Brain pericyte (primary cell): ENCODE results near the gene TIMM8B.
"Not testable (repeated sequence)": the region's sequence is repeated elsewhere in the genome, so short reads cannot be mapped to it uniquely, and the experiment has no call there.

Source experiments
- DNase-seq: peaks from one replicate; pipeline ENCODE4 v3.0.0-alpha.2; 2012; ENCODE audit warnings: low read depth, low spot score

TIMM8B gene

DNA sequence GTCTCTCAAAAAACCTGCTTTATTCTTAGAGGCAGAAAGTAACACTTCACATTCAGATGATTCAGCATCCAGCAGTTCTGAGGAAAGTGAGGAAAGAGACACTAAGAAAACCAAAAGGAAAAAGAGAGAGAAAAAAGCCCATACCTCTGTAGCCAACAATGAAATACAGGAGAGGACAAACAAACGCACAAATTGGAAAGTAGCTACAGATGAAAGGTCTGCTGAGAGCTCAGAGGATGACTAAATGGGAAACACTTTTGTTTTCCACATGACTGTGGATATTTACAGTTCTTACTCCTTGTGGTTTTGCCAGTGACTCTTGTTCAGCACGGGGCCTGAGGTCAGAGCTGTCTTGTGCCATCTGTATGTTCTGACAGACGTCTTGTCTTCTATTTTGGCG, 3.8 kb downstream of the TIMM8B start:
- DNase-seq = no peak

DNA sequence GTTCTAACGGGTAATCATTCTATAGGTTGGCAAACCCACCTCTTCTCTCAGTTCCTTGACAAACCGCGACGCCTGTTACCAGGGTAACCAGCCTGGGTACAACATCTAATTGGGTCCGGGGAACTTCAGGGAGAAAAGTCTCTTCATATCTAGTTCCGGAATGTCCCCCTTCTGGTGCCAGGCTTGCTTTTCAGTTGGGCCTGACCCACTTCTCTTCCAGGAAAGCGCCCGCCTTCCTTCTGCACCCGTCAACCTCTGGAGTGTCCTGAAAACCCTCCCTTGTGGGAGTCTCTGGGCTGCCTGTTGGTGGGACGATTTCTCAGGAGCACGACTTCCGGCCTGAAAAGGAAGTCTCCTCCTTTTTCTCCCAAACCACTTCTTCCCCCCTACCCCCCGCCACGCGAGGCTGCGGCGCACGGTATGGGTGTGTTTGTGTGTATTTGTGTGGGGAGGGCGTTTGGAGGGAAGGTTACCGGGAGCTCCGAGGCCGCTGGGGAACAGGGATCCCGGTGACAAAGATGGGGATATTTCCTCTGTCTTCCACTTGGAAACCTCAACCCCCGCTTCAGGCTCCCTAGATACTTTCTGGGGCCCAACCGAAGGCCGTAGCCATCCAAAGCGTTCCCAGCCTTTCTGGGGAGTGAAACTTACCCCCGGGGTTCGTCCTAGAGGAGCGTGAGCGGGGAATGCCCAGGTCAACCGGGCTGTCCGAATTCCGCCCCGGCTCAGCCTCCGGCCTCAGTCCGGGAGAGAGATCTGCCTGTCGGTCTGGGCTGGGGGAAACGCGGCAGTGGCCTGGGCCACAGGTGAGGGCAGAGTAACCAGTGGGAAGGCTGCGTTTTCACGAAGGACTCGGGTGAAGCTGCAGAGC, 12.4 kb downstream of the TIMM8B start, which contains the start of the genes NKAPD1 and PIH1D2:
TSS of gene NKAPD1 (plus strand) at position 359 of the 871 bp plus-strand sequence. CDS start 1,276 bp downstream, outside the sequence.
TSS of gene PIH1D2 (minus strand) at position 77 of the 871 bp plus-strand sequence. CDS start 843 bp downstream, outside the sequence.
- DNase-seq = peak; percentile 75

DNA sequence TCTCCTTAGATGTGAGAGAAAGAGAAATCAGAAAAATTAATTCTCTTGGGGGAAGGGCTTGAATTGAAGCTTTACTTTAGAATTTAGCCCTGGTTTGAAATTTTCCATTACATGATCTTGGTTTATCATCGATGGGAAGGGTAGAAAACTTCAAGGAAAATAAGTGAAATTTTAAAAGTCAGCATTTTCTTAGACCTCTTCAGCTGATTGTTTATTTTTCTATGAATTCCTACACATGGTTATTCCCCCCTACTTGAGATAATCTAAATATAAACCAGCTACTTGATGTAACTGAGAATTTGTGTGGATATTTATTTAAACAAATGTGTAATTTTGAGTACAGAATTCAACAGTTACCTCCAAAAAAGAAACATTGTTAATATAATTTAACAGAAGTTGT, 23.6 kb downstream of the TIMM8B start:
- DNase-seq = no peak

DNA sequence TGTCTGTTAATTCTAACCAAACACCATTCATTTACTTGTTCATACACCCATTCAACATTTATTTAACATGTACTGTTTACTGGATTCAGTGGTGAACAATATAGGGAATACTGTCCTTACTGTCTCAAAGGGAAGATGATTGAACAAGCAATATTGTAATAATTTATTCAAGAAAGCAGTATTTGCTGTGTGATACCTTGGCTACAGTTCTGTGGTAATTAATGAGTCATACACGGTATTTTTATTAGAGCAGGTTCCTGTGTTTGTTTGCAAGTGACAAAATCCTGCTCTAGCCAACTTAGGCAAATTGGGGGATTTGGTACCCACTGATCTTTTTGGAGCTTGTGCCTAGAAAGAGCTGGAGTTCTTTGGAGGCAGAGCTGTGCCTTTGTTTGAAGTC, 28.5 kb downstream of the TIMM8B start:
- no peak for DNase-seq

DNA sequence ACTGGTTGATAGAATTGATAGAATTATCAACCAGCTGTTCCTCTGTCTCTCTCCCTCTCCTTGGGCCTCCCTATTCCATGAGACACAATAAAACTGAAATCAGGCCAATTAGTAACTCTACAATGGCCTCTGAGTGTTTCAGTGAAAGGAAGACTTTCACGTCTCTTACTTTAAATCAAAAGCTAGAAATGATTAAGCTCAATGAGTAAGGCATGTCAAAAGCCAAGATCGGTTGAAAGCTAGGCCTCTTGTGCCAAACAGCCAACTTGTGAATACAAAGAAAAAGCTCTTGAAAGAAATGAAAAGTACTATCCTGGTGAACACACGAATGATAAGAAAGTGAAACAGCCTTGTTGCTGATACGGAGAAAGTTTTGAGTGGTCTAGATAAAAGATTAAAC, 29.4 kb downstream of the TIMM8B start:
- no peak for DNase-seq

DNA sequence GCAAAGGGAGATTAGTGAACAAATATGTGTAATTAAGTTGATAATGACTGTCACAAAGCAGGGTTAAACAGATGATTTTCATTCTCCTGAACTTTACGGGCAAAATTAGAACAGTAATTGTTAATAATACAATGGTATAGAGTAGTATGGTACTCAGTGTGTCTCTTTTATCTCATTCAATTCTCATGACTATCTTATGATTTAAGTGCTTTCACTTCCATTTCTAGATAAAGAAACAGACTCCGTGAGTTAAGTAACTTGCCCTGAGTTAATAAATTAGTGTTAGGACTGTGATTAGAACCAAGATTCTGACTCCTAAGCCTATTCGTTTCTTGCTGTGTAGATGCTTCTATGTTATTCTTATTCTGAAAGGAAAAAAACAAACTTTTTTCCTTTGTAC, 34.8 kb downstream of the TIMM8B start:
- DNase-seq = no peak

DNA sequence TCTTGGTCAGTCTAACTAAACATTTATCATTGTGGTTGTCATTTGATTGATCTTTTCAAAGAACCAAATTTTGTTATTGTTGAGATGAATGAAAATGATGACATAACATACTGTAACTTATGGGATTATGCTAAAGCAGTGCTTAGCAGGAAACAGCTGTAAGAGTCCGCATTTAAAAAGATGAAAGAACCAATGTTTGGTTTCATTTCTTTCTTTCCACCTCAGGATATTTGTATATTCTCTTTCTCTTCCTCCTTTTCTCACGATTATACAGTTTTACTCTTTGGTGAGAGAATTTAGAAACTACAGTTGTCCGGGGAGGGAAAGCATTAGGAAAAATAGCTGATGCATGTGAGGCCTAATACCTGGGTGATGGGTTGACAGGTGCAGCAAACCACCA, 35.8 kb downstream of the TIMM8B start:
- DNase-seq = no peak

DNA sequence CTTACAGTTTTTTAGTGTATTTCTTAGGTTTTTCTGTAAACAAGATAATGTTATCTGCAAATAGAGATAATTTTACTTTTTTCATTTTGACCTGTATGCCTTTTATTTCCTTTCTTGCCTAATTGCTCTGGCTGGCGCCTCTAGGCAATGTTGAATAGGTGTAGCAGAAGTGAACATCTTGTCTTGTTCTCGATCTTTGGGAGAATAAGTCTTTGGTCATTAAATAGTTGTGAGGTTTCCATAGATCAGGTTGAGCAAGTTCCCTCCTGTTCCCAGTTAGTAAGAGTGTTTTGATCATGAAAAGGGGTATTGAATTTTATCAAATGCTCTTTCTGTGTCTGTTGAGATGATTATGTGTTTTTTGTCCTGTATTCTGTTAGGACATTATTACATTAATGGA, 36.8 kb downstream of the TIMM8B start:
- DNase-seq = no peak

DNA sequence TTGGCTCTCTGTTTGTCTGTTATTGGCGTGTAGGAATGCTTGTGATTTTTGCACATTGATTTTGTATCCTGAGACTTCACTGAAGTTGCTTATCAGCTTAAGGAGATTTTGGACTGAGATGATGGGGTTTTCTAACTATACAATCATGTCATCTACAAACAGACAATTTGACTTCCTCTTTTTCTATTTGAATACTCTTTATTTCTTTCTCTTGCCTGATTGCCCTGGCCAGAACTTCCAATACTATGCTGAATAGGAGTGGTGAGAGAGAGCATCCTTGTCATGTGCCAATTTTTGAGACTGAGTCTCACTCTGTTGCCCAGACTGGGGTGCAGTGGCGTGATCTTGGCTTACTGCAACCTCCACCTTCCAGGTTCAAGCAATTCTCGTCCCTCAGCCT, 38.3 kb downstream of the TIMM8B start:
- not testable (repeated sequence) for DNase-seq

DNA sequence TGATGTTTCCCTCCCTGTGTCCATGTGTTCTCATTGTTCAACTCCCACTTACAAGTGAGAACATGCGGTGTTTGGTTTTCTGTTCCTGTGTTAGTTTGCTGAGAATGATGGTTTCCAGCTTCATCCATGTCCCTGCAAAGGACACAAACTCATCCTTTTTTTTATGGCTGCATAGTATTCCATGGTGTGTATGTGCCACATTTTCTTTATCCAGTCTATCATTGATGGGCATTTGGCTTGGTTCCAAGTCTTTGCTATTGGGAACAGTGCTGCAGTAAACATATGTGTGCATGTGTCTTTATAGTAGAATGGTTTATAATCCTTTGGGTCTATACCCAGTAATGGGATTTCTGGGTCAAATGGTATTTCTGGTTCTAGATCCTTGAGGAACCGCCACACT, 39.9 kb downstream of the TIMM8B start:
- DNase-seq = not testable (repeated sequence)

DNA sequence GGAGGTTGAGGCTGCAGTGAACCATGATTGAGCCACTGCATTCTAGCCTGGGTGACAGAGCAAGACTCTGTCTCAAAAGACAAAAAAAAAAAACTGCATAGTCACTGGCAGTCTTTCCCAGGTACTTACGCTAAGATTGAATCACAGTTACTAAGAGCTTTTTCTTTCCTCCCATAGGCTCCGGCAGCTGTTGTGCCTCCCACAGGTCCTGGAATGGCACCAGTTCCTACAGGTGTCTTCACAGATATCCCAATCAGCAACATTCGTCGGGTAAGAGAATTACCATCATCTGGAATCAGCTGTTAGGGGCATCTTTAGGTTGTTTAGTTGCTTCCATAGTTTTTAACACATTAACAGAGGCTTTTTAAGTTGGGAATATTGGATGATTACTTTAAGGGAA, 41.6 kb downstream of the TIMM8B start:
- DNase-seq = no peak

DNA sequence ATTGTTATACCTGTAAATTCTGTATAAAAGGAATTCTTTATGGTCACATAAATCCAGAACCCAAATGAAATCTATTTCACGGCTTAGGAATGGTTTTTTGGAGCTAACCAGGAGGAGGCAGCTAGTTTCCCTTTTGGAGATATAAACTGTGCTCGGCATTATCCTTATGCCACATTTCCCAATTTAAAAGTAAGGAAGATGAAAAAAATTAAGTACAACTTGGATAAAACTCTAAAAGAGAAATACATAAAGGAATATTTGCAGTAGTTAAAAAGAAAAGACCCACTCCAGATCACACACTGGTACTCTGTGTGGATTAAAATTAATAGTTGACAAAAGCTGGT, 43.6 kb downstream of the TIMM8B start:
- DNase-seq = no peak

DNA sequence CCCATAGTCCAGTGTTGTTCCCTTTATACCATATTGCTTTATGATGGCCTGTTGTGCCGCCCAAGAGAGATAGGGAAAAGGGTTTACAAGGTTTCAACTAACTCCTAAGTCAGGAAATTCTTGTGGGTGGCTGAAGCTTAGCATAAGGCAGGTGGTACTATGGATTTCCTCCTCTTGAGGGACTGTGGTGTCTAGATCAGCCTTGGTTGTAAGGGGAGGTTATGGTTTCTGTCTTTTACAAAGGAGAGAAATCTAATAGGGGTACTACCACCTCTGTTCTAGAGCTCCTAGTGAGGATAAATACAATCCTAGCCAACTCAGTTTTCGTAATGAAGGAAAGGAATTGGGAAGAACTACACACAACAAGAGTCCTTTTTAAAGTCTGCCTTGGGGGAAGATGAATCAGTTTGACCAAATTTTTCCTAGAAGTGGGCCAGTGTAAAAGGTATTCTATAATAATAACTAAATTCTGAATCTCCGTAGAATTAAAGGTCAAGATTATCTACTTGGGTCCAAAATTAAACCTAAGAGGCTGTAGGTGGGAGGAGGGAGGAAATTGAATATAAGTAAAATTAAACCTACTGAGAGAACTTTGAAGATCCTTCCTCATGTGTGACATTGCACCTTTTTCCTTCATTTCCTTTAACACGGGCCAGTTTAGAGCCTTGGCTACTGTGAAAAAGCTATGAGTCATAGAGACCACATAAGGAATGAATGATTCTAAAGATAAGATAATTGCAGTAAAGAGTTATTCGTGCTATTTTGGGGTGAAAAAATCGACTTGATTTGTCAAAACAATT, 44.2 kb downstream of the TIMM8B start:
- no peak for DNase-seq

DNA sequence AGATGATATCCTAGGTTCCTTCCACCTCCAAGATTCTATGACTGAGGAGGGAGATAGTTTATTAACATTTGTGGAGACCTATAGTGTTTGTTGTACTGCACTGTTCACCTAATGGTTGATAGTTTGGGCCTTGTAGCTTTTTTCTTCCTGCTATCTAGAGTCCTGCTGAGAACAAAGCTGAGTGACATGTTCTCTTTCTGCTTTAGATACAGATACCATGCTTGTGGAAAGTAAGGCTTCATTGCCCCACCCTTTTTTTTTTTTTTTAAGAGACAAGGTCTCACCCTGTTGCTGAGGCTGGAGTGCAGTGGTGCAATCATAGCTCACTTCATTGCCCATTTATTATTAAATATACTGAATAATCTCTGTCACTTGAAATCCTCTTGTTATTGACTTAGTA, 49.0 kb downstream of the TIMM8B start:
- DNase-seq = no peak
